Measurements from ENCODE around the gene NPLOC4. TPM values are rescaled to one million over a fixed set of nuclear protein-coding genes. Genes with fewer than 3 reads are reported as not detected.

The NPLOC4 gene
- total and polyA plus RNA-seq, 2 of the 13 experiments (the other 11 are each of a cell fraction or from before 2014, with no cell fraction given), result 57.0 to 97.0 TPM

DNA sequence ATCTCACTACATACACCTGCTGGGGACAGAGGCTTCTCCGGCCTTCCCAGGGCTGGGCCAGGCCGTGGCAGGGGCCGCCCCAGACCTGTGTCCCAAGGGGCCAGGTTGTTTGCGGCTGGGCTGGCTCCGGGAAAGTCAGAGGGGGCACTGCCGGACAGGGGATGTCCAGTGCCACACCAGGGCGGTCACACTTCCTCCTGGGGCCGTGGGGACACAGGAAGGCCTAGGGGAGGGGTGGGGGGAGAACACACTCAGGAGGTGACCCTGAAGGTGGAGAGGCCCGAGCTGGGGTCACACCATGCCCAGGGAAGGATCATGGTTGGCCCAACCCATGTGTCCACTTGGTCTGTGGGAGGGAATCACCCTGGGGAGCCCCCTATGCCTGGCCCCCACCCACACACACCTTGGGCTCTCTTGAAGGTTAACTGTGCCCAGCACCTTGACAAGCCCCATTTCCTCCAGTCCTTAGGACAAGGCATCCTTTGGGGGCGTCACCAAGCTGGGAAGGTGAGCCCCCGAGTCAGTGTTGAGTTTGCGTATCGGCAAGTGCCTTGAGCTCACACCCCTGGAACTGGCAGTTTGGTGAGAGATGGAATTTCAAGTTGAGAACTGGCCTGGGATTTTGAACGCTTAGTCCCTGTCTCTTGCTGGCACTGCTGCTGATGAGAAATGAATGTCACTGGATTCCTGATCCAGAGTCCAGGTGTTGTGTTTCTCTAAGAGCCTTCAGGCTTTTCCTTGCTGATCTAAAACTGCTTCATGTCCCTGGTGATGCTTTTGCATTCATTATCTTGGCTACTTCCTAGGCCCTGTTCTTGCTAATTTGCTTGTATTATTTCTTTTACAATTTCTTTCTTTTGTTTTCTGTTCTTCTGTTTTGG lies 116.7 kb downstream of the NPLOC4 start:
- ChIA-PET CTCF (ENCODE audit: low intra/inter-chr PET ratio, low total read pairs) (interaction anchor here (1.2 kb wide), 1 partner anchor 81 kb away, joined by 3 read pairs; no protein-coding TSS in a partner anchor), POLR2A (no interaction called here)
- H4K20me1 ChIP-seq (ENCODE audit: insufficient read depth, low read length), result no peaks in the 10 kb centered on the region
- DNase-seq (ENCODE audit: low spot score) (no peak), FAIRE-seq (no peak), ATAC-seq (peak; percentile 22)
- in situ Hi-C loops (cut with HindIII; ENCODE audit: extremely low pct_ligation_motif_present, low pct_unique_long_range_greater_than_20kb), result no loop called here
- H3K4me3 ChIP-seq (replicated peaks in 1 of 3; ENCODE audit: insufficient read depth in 1 of 3, low read depth in 2 of 3, low read length in 3 of 3), result peak overlapping the region; percentile 35 to 75 (median 56)
- no peaks in the 10 kb centered on the region for H3K79me2 ChIP-seq (ENCODE audit: insufficient read depth, low read length)
- peaks cover 51% of the 10 kb centered on the region for H3K4me1 ChIP-seq (ENCODE audit: insufficient read depth, low read length)
- peaks cover 2 to 48% of the 10 kb centered on the region in 2 experiments; a peak in 4 of 5 replicates for H3K27me3 ChIP-seq (ENCODE audit: control insufficient read depth in 1 of 2, insufficient read depth in 2 of 2, low read length in 2 of 2)
- intact Hi-C loops (cut with micrococcal nuclease; ENCODE audit: unreplicated experiment), result no loop called here
- BruUV-seq (replicated peaks), result no TSS peak
- no peaks in the 10 kb centered on the region for H3K36me3 ChIP-seq (replicated peaks in 1 of 2; ENCODE audit: control insufficient read depth in 1 of 2, insufficient read depth in 2 of 2, low read length in 2 of 2)
- peak overlapping the region; percentile 50 for H3K9ac ChIP-seq (ENCODE audit: insufficient read depth, low read depth, low read length)
- peak overlapping the region; percentile 79 for H3K4me2 ChIP-seq (ENCODE audit: low read depth, low read length)
- no peak overlapping the region for H2AFZ ChIP-seq (ENCODE audit: low read length)
- 25% methylated on average over 13 of the region's 14 CpGs for WGBS (ENCODE audit: low lambda C conversion rate)
- no peaks in the 10 kb centered on the region for H3K9me3 ChIP-seq (ENCODE audit: low read length)
- no peak overlapping the region for H3K27ac ChIP-seq (ENCODE audit: extremely low read length, insufficient read depth, low read length)
- TF ChIP-seq TCF12 (IDR thresholded peaks at IDR 0.05) (no peak), TCF12 (CRISPR knock-in tag; IDR thresholded peaks at IDR 0.05) (no peak), ZSCAN22 (CRISPR knock-in tag; IDR thresholded peaks at IDR 0.05) (no peak), CCDC6 (CRISPR knock-in tag; IDR thresholded peaks at IDR 0.05) (0 out of 2 replicates have a peak, but pooled peaks have one; percentile 59), ZNF720 (CRISPR knock-in tag; IDR thresholded peaks at IDR 0.05) (no peak), SIX1 (CRISPR knock-in tag; IDR thresholded peaks at IDR 0.05; ENCODE audit: borderline replicate concordance) (no peak), ZNF350 (CRISPR knock-in tag; IDR thresholded peaks at IDR 0.05; ENCODE audit: borderline replicate concordance, low read depth) (peak; percentile 17; the same call in 1 of the 2 replicates), ZNF329 (CRISPR knock-in tag; IDR thresholded peaks at IDR 0.05; ENCODE audit: low read depth) (0 out of 2 replicates have a peak, but pooled peaks have one; percentile 11), PITX1 (CRISPR knock-in tag; IDR thresholded peaks at IDR 0.05) (0 out of 2 replicates have a peak, but pooled peaks have one; percentile 10), ZNF607 (CRISPR knock-in tag; IDR thresholded peaks at IDR 0.05; ENCODE audit: borderline replicate concordance) (0 out of 2 replicates have a peak, but pooled peaks have one; percentile 23)
- TF ChIP-seq, protein P1, sequence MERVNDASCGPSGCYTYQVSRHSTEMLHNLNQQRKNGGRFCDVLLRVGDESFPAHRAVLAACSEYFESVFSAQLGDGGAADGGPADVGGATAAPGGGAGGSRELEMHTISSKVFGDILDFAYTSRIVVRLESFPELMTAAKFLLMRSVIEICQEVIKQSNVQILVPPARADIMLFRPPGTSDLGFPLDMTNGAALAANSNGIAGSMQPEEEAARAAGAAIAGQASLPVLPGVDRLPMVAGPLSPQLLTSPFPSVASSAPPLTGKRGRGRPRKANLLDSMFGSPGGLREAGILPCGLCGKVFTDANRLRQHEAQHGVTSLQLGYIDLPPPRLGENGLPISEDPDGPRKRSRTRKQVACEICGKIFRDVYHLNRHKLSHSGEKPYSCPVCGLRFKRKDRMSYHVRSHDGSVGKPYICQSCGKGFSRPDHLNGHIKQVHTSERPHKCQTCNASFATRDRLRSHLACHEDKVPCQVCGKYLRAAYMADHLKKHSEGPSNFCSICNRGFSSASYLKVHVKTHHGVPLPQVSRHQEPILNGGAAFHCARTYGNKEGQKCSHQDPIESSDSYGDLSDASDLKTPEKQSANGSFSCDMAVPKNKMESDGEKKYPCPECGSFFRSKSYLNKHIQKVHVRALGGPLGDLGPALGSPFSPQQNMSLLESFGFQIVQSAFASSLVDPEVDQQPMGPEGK (CRISPR knock-in tag; IDR thresholded peaks at IDR 0.05), result 0 out of 2 replicates have a peak, but pooled peaks have one; percentile 25
- TF ChIP-seq, protein P2, sequence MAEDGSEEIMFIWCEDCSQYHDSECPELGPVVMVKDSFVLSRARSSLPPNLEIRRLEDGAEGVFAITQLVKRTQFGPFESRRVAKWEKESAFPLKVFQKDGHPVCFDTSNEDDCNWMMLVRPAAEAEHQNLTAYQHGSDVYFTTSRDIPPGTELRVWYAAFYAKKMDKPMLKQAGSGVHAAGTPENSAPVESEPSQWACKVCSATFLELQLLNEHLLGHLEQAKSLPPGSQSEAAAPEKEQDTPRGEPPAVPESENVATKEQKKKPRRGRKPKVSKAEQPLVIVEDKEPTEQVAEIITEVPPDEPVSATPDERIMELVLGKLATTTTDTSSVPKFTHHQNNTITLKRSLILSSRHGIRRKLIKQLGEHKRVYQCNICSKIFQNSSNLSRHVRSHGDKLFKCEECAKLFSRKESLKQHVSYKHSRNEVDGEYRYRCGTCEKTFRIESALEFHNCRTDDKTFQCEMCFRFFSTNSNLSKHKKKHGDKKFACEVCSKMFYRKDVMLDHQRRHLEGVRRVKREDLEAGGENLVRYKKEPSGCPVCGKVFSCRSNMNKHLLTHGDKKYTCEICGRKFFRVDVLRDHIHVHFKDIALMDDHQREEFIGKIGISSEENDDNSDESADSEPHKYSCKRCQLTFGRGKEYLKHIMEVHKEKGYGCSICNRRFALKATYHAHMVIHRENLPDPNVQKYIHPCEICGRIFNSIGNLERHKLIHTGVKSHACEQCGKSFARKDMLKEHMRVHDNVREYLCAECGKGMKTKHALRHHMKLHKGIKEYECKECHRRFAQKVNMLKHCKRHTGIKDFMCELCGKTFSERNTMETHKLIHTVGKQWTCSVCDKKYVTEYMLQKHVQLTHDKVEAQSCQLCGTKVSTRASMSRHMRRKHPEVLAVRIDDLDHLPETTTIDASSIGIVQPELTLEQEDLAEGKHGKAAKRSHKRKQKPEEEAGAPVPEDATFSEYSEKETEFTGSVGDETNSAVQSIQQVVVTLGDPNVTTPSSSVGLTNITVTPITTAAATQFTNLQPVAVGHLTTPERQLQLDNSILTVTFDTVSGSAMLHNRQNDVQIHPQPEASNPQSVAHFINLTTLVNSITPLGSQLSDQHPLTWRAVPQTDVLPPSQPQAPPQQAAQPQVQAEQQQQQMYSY (CRISPR knock-in tag; IDR thresholded peaks at IDR 0.05), result peak; percentile 83; the same call in 1 of the 2 replicates
- TF ChIP-seq, protein P3, sequence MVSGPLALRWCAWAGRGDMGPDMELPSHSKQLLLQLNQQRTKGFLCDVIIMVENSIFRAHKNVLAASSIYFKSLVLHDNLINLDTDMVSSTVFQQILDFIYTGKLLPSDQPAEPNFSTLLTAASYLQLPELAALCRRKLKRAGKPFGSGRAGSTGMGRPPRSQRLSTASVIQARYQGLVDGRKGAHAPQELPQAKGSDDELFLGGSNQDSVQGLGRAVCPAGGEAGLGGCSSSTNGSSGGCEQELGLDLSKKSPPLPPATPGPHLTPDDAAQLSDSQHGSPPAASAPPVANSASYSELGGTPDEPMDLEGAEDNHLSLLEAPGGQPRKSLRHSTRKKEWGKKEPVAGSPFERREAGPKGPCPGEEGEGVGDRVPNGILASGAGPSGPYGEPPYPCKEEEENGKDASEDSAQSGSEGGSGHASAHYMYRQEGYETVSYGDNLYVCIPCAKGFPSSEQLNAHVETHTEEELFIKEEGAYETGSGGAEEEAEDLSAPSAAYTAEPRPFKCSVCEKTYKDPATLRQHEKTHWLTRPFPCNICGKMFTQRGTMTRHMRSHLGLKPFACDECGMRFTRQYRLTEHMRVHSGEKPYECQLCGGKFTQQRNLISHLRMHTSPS (CRISPR knock-in tag; IDR thresholded peaks at IDR 0.05; ENCODE audit: low read depth), result 0 out of 2 replicates have a peak, but pooled peaks have one; percentile 4
- TF ChIP-seq, protein P4, sequence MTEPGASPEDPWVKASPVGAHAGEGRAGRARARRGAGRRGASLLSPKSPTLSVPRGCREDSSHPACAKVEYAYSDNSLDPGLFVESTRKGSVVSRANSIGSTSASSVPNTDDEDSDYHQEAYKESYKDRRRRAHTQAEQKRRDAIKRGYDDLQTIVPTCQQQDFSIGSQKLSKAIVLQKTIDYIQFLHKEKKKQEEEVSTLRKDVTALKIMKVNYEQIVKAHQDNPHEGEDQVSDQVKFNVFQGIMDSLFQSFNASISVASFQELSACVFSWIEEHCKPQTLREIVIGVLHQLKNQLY (CRISPR knock-in tag; IDR thresholded peaks at IDR 0.05), result no peak

All from HepG2 (cell line).